Uterus (tissue), 2 donors: ENCODE results near the gene CD47.

Experiments used
- POLR2A ChIP-seq, 2 donors: fragments of 450-650 bp; IDR thresholded peaks; one replicate each; pipeline ENCODE4 v1.6.1; 2016; ENCODE audit warnings: antibody characterized with exemption in 2 of 2, mild to moderate bottlenecking in 1 of 2, moderate library complexity in 1 of 2
- TF ChIP-seq, protein P1 (sequence below), 4 experiments: fragments of 200-600 bp in 2 of 4; fragments of 450-650 bp in 2 of 4; sonication (generic) in 2 of 4; IDR thresholded peaks; one replicate each; pipeline ENCODE4 v1.5.1; 2016 to 2019; ENCODE audit warnings: antibody characterized with exemption in 4 of 4, mild to moderate bottlenecking in 2 of 4, moderate library complexity in 1 of 4

DNA sequence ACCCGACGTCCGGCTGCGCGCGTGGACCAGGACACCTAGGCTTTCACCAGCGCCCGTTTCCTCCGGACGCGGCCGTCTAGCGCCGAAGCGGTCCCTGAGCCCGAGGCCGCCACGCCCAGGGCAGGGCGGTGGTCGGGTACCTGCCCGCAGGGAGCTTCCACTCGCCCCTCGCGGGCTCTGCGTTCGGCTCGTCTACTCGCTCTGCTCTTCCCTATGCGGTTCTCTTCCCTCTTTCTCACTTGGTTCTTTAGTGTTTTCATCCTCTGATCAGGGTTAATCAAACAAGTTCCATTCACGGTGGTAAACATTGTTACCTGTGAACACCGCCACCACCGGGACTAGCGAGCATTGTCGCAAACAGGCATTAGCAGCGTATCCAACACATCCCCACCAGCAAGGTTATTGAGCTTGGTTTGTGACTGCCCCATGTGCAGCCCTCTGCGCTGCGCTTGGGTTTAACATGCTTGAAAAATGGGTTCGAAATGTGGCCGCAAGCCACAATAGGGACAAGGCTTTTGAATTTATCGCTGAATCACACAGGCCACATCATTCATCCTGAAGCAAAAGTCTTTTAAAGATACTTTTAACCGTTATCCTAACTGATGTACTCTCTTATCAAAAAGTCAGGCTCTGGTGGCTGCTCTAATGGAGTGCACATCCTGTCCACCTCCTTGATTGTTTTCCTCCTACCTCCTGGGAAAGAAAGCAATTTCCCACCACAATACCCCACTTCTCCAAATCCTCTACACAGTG, 843 bp upstream of the CD47 start:
- TF ChIP-seq, protein P1, sequence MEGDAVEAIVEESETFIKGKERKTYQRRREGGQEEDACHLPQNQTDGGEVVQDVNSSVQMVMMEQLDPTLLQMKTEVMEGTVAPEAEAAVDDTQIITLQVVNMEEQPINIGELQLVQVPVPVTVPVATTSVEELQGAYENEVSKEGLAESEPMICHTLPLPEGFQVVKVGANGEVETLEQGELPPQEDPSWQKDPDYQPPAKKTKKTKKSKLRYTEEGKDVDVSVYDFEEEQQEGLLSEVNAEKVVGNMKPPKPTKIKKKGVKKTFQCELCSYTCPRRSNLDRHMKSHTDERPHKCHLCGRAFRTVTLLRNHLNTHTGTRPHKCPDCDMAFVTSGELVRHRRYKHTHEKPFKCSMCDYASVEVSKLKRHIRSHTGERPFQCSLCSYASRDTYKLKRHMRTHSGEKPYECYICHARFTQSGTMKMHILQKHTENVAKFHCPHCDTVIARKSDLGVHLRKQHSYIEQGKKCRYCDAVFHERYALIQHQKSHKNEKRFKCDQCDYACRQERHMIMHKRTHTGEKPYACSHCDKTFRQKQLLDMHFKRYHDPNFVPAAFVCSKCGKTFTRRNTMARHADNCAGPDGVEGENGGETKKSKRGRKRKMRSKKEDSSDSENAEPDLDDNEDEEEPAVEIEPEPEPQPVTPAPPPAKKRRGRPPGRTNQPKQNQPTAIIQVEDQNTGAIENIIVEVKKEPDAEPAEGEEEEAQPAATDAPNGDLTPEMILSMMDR (IDR thresholded peaks at IDR 0.05), result no peak
- TF ChIP-seq POLR2A (IDR thresholded peaks at IDR 0.05), result no peak
